Neural progenitor cell (in vitro differentiated cells): ENCODE results near the gene RIPPLY3. TPM values are rescaled to one million over a fixed set of nuclear protein-coding genes. Genes with fewer than 3 reads are reported as not detected.
A peak's percentile ranks its signal among the peaks of the same experiment; 100 is the strongest.

Experiments
- DNase-seq: peaks from one replicate; pipeline ENCODE4 v3.0.0-alpha.2; 2016; ENCODE audit warnings: low spot score
- H2AFZ ChIP-seq: fragments of 200-600 bp; sonication (generic); replicated peaks from 2 replicates; pipeline ENCODE4 v1.6.1; 2016; ENCODE audit warnings: antibody characterized with exemption
- H3F3A ChIP-seq: fragments of 200-600 bp; sonication (generic); 2 replicates; pipeline ENCODE4 v1.6.1; 2016; ENCODE audit warnings: antibody characterized with exemption, low read depth
- H3K27ac ChIP-seq: fragments of 200-600 bp; sonication (generic); 2 replicates; pipeline ENCODE4 v1.5.1; 2016; ENCODE audit warnings: mild to moderate bottlenecking
- H3K27me3 ChIP-seq: fragments of 200-600 bp; sonication (generic); 2 replicates; pipeline ENCODE4 v1.6.1; 2016; ENCODE audit warnings: mild to moderate bottlenecking, moderate library complexity
- H3K36me3 ChIP-seq: fragments of 200-600 bp; sonication (generic); 2 replicates; pipeline ENCODE4 v1.5.1; 2016
- H3K4me1 ChIP-seq: fragments of 200-600 bp; sonication (generic); 2 replicates; pipeline ENCODE4 v1.6.1; 2016; ENCODE audit warnings: mixed run types
- H3K4me2 ChIP-seq: fragments of 200-600 bp; sonication (generic); 2 replicates; pipeline ENCODE4 v1.6.1; 2016
- H3K4me3 ChIP-seq: fragments of 200-600 bp; sonication (generic); 2 replicates; pipeline ENCODE4 v1.5.1; 2016
- H3K79me2 ChIP-seq: fragments of 200-600 bp; sonication (generic); 2 replicates; pipeline ENCODE4 v1.6.1; 2016; ENCODE audit warnings: low read depth
- H3K9ac ChIP-seq: fragments of 200-600 bp; sonication (generic); 2 replicates; pipeline ENCODE4 v1.6.1; 2016
- H3K9me3 ChIP-seq: fragments of 200-600 bp; sonication (generic); 2 replicates; pipeline ENCODE4 v1.5.1; 2016; ENCODE audit warnings: low read depth
- H4K20me1 ChIP-seq: fragments of 200-600 bp; sonication (generic); 2 replicates; pipeline ENCODE4 v1.6.1; 2016; ENCODE audit warnings: low read depth
- H3K27ac Mint-ChIP-seq: 3 replicates; pipeline ENCODE4 v1.8.0; 2021; ENCODE audit warnings: mixed read lengths
- H3K27me3 Mint-ChIP-seq: 2 replicates; pipeline ENCODE4 v1.8.0; 2022; ENCODE audit warnings: low read depth, mild to moderate bottlenecking, inconsistent platforms, moderate library complexity, mixed read lengths; ENCODE audit not compliant: insufficient read depth
- H3K36me3 Mint-ChIP-seq: 3 replicates; pipeline ENCODE4 v1.8.0; 2021; ENCODE audit warnings: mixed read lengths
- H3K4me1 Mint-ChIP-seq: 3 replicates; pipeline ENCODE4 v1.8.0; 2021; ENCODE audit warnings: mixed read lengths
- H3K4me3 Mint-ChIP-seq: 3 replicates; pipeline ENCODE4 v1.8.0; 2021; ENCODE audit warnings: mild to moderate bottlenecking, moderate library complexity, mixed read lengths
- H3K9me3 Mint-ChIP-seq: 3 replicates; pipeline ENCODE4 v1.8.0; 2020; ENCODE audit warnings: mixed read lengths
- CTCF ChIP-seq: fragments of 200-600 bp; sonication (generic); IDR thresholded peaks from 2 replicates; pipeline ENCODE4 v1.5.1; 2017; ENCODE audit warnings: antibody characterized with exemption, mild to moderate bottlenecking
- EZH2 ChIP-seq: fragments of 200-600 bp; sonication (generic); IDR thresholded peaks from 2 replicates; pipeline ENCODE4 v1.6.1; 2017; ENCODE audit warnings: antibody characterized with exemption, mild to moderate bottlenecking, moderate library complexity
- EZH2phosphoT487 ChIP-seq: fragments of 200-600 bp; sonication (generic); IDR thresholded peaks from 2 replicates; pipeline ENCODE4 v1.6.1; 2017; ENCODE audit warnings: antibody characterized with exemption
- total RNA-seq: library from RNA; depleted of rRNA; stranded (reverse); fragments of >200 nt; gene quantifications from 2 replicates; pipeline ENCODE4 v1.2.3, GENCODE V29; 2015; ENCODE audit warnings: low replicate concordance

The RIPPLY3 gene
- total RNA-seq, 1 donor from 2014 or later = 2.8 TPM

GRCh38 chr21:37043818-37044217, 37.3 kb downstream of the RIPPLY3 start:
- Histone ChIP-seq H3K4me2 (no peak overlapping the region), H3K79me2 (no peaks in the 10 kb centered on the region), H3F3A (peaks cover 10% of the 10 kb centered on the region), H3K27ac (no peak overlapping the region), H3K4me1 (peaks cover 29% of the 10 kb centered on the region), H3K4me3 (no peak overlapping the region), H3K27me3 (peaks cover 83% of the 10 kb centered on the region), H3K9ac (no peak overlapping the region), H3K36me3 (no peaks in the 10 kb centered on the region), H3K9me3 (no peaks in the 10 kb centered on the region), H4K20me1 (no peaks in the 10 kb centered on the region), H2AFZ (no peak overlapping the region)
- peaks cover 4% of the 10 kb centered on the region for H3K9me3 Mint-ChIP-seq
- peaks cover 20% of the 10 kb centered on the region for H3K4me1 Mint-ChIP-seq
- no peak for DNase-seq
- H3K4me3 Mint-ChIP-seq = no peak overlapping the region
- no peaks in the 10 kb centered on the region for H3K36me3 Mint-ChIP-seq
- TF ChIP-seq EZH2phosphoT487 = no peak
- TF ChIP-seq EZH2 = no peak
- TF ChIP-seq CTCF = no peak
- H3K27ac Mint-ChIP-seq = peak overlapping the region; percentile 85
- peaks cover 9% of the 10 kb centered on the region for H3K27me3 Mint-ChIP-seq

GRCh38 chr21:37044643-37045042, 38.1 kb downstream of the RIPPLY3 start:
- peaks cover 17% of the 10 kb centered on the region for H3K4me1 Mint-ChIP-seq

GRCh38 chr21:37045149-37045548, 38.6 kb downstream of the RIPPLY3 start:
- Histone ChIP-seq H3K36me3 (no peaks in the 10 kb centered on the region), H3K4me1 (peaks cover 23% of the 10 kb centered on the region), H3K27ac (no peak overlapping the region), H3K4me2 (no peak overlapping the region), H3F3A (peaks cover 4% of the 10 kb centered on the region), H3K9ac (no peak overlapping the region), H3K27me3 (peaks cover 84% of the 10 kb centered on the region), H4K20me1 (no peaks in the 10 kb centered on the region), H3K79me2 (no peaks in the 10 kb centered on the region), H2AFZ (no peak overlapping the region), H3K4me3 (no peak overlapping the region), H3K9me3 (no peaks in the 10 kb centered on the region)
- TF ChIP-seq EZH2 = no peak
- no peak for TF ChIP-seq CTCF
- no peak for TF ChIP-seq EZH2phosphoT487
- Mint-ChIP-seq H3K9me3 (peaks cover 9% of the 10 kb centered on the region), H3K27me3 (peaks cover 9% of the 10 kb centered on the region), H3K4me1 (peaks cover 17% of the 10 kb centered on the region), H3K4me3 (no peak overlapping the region), H3K36me3 (no peaks in the 10 kb centered on the region), H3K27ac (no peak overlapping the region)
- DNase-seq = no peak

More at GRCh38 chr21:37044643-37045042, 38.1 kb downstream of the RIPPLY3 start:
- H3K36me3 ChIP-seq = no peaks in the 10 kb centered on the region
- H3K4me2 ChIP-seq = no peak overlapping the region
- DNase-seq = no peak
- Mint-ChIP-seq H3K27me3 (peaks cover 9% of the 10 kb centered on the region), H3K4me3 (no peak overlapping the region), H3K27ac (no peak overlapping the region), H3K9me3 (peaks cover 4% of the 10 kb centered on the region), H3K36me3 (no peaks in the 10 kb centered on the region)
- no peaks in the 10 kb centered on the region for H4K20me1 ChIP-seq
- H3K4me3 ChIP-seq = no peak overlapping the region
- H2AFZ ChIP-seq = no peak overlapping the region
- no peak overlapping the region for H3K9ac ChIP-seq
- TF ChIP-seq EZH2phosphoT487 (no peak), CTCF (no peak), EZH2 (no peak)
- H3K27ac ChIP-seq = no peak overlapping the region
- peaks cover 23% of the 10 kb centered on the region for H3K4me1 ChIP-seq
- no peaks in the 10 kb centered on the region for H3K79me2 ChIP-seq
- H3F3A ChIP-seq = peaks cover 4% of the 10 kb centered on the region
- no peaks in the 10 kb centered on the region for H3K9me3 ChIP-seq
- H3K27me3 ChIP-seq = peaks cover 84% of the 10 kb centered on the region
